GM15510 (cell line): ENCODE results near the gene NDUFV2.

Experiments used
- POLR2A ChIP-seq: IDR thresholded peaks from 3 replicates; pipeline ENCODE4 v1.6.1; 2011; ENCODE audit warnings: borderline replicate concordance; ENCODE audit not compliant: insufficient read length; ENCODE audit errors: extremely low read depth

The NDUFV2 gene

DNA sequence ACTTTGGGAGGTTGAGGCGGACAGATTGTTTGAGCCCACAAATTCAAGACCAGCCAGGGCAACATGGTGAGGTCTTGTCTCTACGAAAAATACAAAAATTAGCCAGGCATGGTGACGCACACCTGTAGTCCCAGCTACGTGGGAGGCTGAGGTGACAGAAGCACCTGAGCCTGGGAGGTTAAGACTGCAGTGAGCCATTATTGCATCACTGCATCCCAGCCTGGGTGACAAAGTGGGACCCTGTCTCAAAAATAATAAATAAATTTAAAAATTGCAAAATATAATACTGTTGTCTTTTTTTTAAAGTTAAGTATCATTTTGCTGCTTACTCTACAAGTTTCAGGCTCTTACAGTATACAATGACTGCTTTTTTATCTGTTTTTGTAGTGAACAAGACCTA lies 30.1 kb downstream of the NDUFV2 start:
- TF ChIP-seq POLR2A: no peak

DNA sequence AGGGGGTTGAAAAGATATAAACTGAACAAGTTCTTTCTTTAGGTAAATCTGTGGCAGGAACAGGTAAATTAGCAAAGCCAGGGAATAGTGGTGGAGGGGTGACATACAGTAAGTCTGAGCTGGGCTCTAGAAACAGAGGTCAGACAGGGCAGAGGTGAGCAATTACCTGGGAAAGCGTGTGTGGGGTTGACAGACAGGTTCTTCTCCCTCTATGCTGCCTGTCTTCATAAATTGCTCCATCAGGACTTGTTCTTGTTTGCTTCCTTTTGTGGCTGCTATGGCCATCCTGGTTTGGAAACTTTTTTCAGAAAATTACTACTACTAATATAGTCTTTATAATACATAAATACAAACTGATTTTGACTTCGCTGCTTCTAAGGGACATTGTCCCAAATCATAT lies 30.7 kb downstream of the NDUFV2 start:
- no peak for TF ChIP-seq POLR2A

- no peak for TF ChIP-seq POLR2A
Measured at GRCh38 chr18:9135081-9135911, 32.8 kb downstream of the NDUFV2 start.

- no peak for TF ChIP-seq POLR2A
Measured at GRCh38 chr18:9135912-9136314, 33.4 kb downstream of the NDUFV2 start.

DNA sequence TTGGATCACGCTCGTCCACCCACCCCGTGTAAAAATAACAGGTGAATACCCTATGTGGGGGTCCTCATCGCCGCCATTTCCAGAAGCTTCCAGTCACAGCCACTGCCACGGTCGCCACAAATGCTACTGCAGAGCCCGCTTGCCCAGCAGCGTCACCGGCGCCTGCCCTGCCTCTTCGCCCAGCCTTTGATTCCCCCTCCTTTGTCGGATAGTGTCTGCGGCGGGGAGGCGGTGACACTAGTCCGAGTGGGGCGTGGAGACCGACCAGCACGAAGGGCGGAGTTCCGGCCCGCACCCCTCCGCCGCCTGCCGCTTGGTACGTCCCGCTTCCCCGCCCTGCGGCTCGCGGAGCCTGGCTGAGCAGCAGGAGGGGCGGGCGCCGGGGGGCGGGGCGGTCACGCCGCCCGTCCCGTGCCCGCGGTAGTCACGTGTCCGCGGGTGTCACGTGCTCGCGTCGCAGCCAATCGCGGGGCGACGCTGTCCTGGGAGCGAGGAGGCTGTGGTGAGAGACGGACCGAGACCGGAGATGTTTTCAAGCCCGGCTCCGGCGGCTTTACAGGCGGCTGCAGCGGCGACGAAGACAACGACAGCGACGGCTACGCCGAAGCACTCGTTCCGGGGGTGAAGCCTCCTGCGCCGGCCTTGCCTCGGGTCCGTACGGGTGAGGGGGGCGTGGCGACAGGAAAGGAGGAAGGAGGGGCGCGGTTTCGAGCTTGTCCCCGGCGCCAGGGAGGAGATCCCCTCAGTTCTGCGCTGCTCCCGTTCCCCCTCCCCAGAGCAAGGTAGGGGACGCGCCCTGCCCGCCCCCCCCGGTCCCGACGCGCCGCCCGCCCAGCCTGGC lies 34.0 kb downstream of the NDUFV2 start, which contains the start of gene ANKRD12:
Gene ANKRD12 (plus strand): TSS at position 467 of the 841 bp plus-strand sequence. CDS start 45,652 bp downstream, outside the sequence.
- TF ChIP-seq POLR2A: peak; percentile 53

- TF ChIP-seq POLR2A: no peak
Measured at GRCh38 chr18:9137168-9138066, 34.9 kb downstream of the NDUFV2 start.

GRCh38 chr18:9139400-9140039 lies 37.0 kb downstream of the NDUFV2 start:
- TF ChIP-seq POLR2A: no peak

- TF ChIP-seq POLR2A: no peak
Measured at GRCh38 chr18:9140381-9140780, 37.9 kb downstream of the NDUFV2 start.

DNA sequence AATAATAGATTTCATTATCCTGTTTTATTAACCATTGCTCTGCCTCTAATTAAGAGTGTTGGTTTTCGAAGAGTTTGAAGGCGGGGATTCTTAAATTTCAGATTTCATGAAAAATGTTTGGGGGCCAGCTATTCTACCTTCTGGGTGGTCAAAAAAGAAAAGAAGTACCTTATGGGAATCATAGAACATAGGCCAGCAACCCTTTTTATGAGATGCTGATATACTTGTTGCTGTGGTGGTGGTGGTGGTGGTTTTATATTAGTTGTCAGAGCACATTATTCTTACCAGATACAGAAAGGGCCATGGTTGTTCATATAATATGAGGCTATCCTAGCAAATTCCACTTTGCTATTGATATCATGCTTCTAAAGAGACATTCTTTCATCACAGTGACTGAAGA lies 38.5 kb downstream of the NDUFV2 start:
- no peak for TF ChIP-seq POLR2A

- TF ChIP-seq POLR2A: no peak
Measured at GRCh38 chr18:9146224-9146623, 43.7 kb downstream of the NDUFV2 start.

DNA sequence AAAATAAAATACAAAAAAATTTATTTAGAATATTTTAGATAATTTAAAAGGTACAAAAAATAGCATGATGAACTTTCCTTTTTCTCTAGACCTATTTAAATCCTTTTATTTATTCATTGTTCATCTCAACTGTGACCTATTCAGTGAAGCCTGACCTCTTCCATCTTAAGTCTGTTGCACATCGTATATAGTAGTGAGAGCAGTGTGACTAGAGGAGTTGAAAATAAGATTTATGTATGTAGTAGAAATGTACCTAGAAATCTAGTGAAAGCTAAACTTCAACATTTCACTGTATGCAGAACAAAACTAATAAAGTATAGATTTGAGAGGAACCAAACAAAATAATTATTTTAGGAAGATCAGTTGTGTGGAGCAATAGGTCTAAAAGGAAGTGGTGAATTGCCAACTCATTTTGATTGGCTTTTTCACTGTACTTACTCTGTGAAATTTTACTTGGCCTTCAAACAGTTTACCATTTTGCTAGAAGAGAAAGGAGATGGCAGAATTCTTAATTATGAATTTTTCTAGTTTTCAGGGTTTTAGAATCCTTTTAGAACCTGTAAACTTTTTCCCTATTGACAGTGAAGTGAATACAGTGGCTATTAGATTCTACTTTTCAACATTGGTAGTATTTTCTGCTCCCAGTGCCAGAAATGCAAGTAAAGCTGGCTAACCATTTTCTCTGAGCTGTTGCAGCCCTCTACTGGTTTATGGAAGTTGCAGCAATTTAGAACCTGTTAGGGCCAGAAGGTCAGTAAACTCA lies 45.1 kb downstream of the NDUFV2 start:
- TF ChIP-seq POLR2A: no peak

DNA sequence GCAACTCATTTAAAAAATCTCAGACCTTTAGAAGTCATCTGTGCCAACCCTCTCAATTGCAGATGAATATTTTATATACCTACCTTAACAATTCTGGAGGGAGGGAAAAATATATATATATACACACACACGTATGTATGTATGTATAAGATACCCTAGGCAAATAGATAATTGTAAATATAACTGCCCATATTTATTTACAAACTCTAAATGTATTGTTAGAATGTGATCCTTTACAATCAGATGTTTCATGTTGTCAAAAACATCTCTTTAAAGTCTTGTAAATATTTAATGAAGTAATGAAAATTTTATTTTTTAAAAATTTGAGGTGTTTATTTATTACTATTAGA lies 45.7 kb downstream of the NDUFV2 start:
- TF ChIP-seq POLR2A: no peak

GRCh38 chr18:9150121-9150520 lies 47.6 kb downstream of the NDUFV2 start:
- no peak for TF ChIP-seq POLR2A
